Left kidney (tissue), 2 donors: ENCODE data around the gene PRDM16. TPM values are rescaled to one million over a fixed set of nuclear protein-coding genes. Genes with fewer than 3 reads are reported as not detected.

ENCODE experiments used
- DNase-seq: peaks from one replicate; pipeline ENCODE4 v3.0.0-alpha.2; 2013
- polyA plus RNA-seq: library from polyadenylated mRNA; unstranded; fragments of 120-200 nt; gene quantifications from one replicate; pipeline ENCODE4 v1.2.1, GENCODE V29; 2013; ENCODE audit not compliant: insufficient read length

PRDM16 gene
- polyA plus RNA-seq, 1 donor: 7.3 TPM

- DNase-seq: no peak
Measured at GRCh38 chr1:3207217-3207848, 138.3 kb downstream of the PRDM16 start.

- no peak for DNase-seq
Measured at GRCh38 chr1:3208819-3209200, 139.8 kb downstream of the PRDM16 start.

GRCh38 chr1:3209201-3209600, 140.2 kb downstream of the PRDM16 start:
- no peak for DNase-seq

- no peak for DNase-seq
Measured at GRCh38 chr1:3211582-3212375, 142.8 kb downstream of the PRDM16 start.

GRCh38 chr1:3212453-3213355, 143.7 kb downstream of the PRDM16 start:
- no peak for DNase-seq

- peak; percentile 51 for DNase-seq
Measured at GRCh38 chr1:3213730-3214129, 144.7 kb downstream of the PRDM16 start.

GRCh38 chr1:3215198-3216014, 146.4 kb downstream of the PRDM16 start:
- DNase-seq: no peak

- no peak for DNase-seq
Measured at GRCh38 chr1:3216015-3216391, 147.0 kb downstream of the PRDM16 start.

GRCh38 chr1:3217181-3217641, 148.2 kb downstream of the PRDM16 start:
- no peak for DNase-seq

GRCh38 chr1:3217979-3218679, 149.1 kb downstream of the PRDM16 start:
- no peak for DNase-seq

- DNase-seq: no peak
Measured at GRCh38 chr1:3219005-3219790, 150.2 kb downstream of the PRDM16 start.

- DNase-seq: no peak
Measured at GRCh38 chr1:3219791-3220467, 150.9 kb downstream of the PRDM16 start.

- DNase-seq: no peak
Measured at GRCh38 chr1:3221112-3222041, 152.4 kb downstream of the PRDM16 start.

GRCh38 chr1:3222042-3222692, 153.2 kb downstream of the PRDM16 start:
- no peak for DNase-seq

GRCh38 chr1:3225661-3226060, 156.7 kb downstream of the PRDM16 start:
- DNase-seq: no peak

- DNase-seq: no peak
Measured at GRCh38 chr1:3226191-3226590, 157.2 kb downstream of the PRDM16 start.

GRCh38 chr1:3226701-3227350, 157.8 kb downstream of the PRDM16 start:
- DNase-seq: no peak

GRCh38 chr1:3227351-3227704, 158.3 kb downstream of the PRDM16 start:
- no peak for DNase-seq
